Measurements from ENCODE around the gene LDB2. TPM values are rescaled to one million over a fixed set of nuclear protein-coding genes. Genes with fewer than 3 reads are reported as not detected.
A peak's percentile ranks its signal among the peaks of the same experiment; 100 is the strongest.

The LDB2 gene
- total and polyA plus RNA-seq, 2 donors (not counting 3 experiments of a cell fraction or from before 2014, with no cell fraction given) = 127 to 223 TPM

GRCh38 chr4:16814361-16814760 is 84.1 kb downstream of the LDB2 start:
- no peaks in the 10 kb centered on the region for H3K9me3 ChIP-seq (replicated peaks; ENCODE audit: control insufficient read depth, insufficient read depth, low read length)
- intact Hi-C loops (cut with micrococcal nuclease) = no loop called here
- dilution Hi-C loops (cut with MboI; ENCODE audit: extremely low pct_ligation_motif_present, low sequenced_read_pairs) = no loop called here
- no peak overlapping the region for H3K4me2 ChIP-seq (ENCODE audit: insufficient read depth, low read length)
- no peak overlapping the region for H3K4me3 ChIP-seq (replicated peaks in 1 of 3; ENCODE audit: insufficient read depth in 1 of 3, low read depth in 1 of 3, low read length in 3 of 3)
- no peaks in the 10 kb centered on the region for H3K79me2 ChIP-seq (ENCODE audit: control insufficient read depth, insufficient read depth, low read length)
- H3K9me1 ChIP-seq (replicated peaks; ENCODE audit: control insufficient read depth, extremely low read depth, insufficient read depth, low read length) = no peaks in the 10 kb centered on the region
- peaks cover 0 to 6% of the 10 kb centered on the region in 2 experiments for H3K36me3 ChIP-seq (ENCODE audit: control insufficient read depth in 2 of 2, extremely low read depth in 1 of 2, insufficient read depth in 2 of 2, low read length in 2 of 2)
- no peaks in the 10 kb centered on the region for H3K27me3 ChIP-seq (ENCODE audit: control insufficient read depth in 2 of 2, insufficient read depth in 2 of 2, low read length in 2 of 2)
- BruUV-seq (replicated peaks) = no TSS peak
- POLR2A ChIA-PET = no interaction called here
- no peak for DNase-seq (ENCODE audit: low read depth, low spot score)
- H3K9ac ChIP-seq (replicated peaks; ENCODE audit: extremely low read depth, insufficient read depth, low read length) = no peak overlapping the region
- no peaks in the 10 kb centered on the region for H4K20me1 ChIP-seq (replicated peaks; ENCODE audit: control insufficient read depth, extremely low read depth, insufficient read depth, low read length)
- FAIRE-seq = no peak
- H2AFZ ChIP-seq (ENCODE audit: low read depth, low read length) = no peak overlapping the region
- TF ChIP-seq JUN (IDR thresholded peaks at IDR 0.05; ENCODE audit: borderline replicate concordance, insufficient read depth, insufficient read length, low read depth) (no peak), EZH2 (IDR thresholded peaks at IDR 0.05; ENCODE audit: borderline replicate concordance, low read depth, low read length, severe bottlenecking) (no peak)
- H3K4me1 ChIP-seq (ENCODE audit: control insufficient read depth, extremely low read depth, insufficient read depth, low read length) = peaks cover 17% of the 10 kb centered on the region
- CTCF ChIA-PET = no interaction called here
- no peak overlapping the region for H3K27ac ChIP-seq (ENCODE audit: insufficient read depth, low read depth, low read length)

- H3K4me2 ChIP-seq (ENCODE audit: insufficient read depth, low read length) = peak overlapping the region; percentile 52
- ChIA-PET POLR2A (no interaction called here), CTCF (interaction anchor here (0.6 to 1.9 kb wide), 4 partner anchors 8 to 636 kb away, joined by 4 to 6 read pairs (median 4); no protein-coding TSS in a partner anchor)
- H3K4me1 ChIP-seq (ENCODE audit: control insufficient read depth, extremely low read depth, insufficient read depth, low read length) = peaks cover 12% of the 10 kb centered on the region
- peak; percentile 67 for FAIRE-seq
- no peak overlapping the region for H3K27ac ChIP-seq (ENCODE audit: insufficient read depth, low read depth, low read length)
- H4K20me1 ChIP-seq (replicated peaks; ENCODE audit: control insufficient read depth, extremely low read depth, insufficient read depth, low read length) = no peaks in the 10 kb centered on the region
- TF ChIP-seq EZH2 (IDR thresholded peaks at IDR 0.05; ENCODE audit: borderline replicate concordance, low read depth, low read length, severe bottlenecking) (no peak), MYC (IDR thresholded peaks at IDR 0.05; ENCODE audit: low read depth, low read length) (no peak), FOS (IDR thresholded peaks at IDR 0.05; ENCODE audit: borderline replicate concordance, insufficient read depth, low read length) (no peak), JUN (IDR thresholded peaks at IDR 0.05; ENCODE audit: borderline replicate concordance, insufficient read depth, insufficient read length, low read depth) (no peak), POLR2AphosphoS5 (IDR thresholded peaks at IDR 0.05; ENCODE audit: insufficient read depth, low read depth, low read length) (no peak), MAX (IDR thresholded peaks at IDR 0.05; ENCODE audit: insufficient read depth, insufficient read length) (no peak), POLR2A (IDR thresholded peaks at IDR 0.05; ENCODE audit: low read depth, low read length) (no peak), CTCF (IDR thresholded peaks at IDR 0.05; ENCODE audit: extremely low read depth in 1 of 2, insufficient read depth in 1 of 2, low read depth in 1 of 2, low read length in 2 of 2) (no peak), GATA2 (IDR thresholded peaks at IDR 0.05; ENCODE audit: insufficient read depth, insufficient read length, low read depth, low read length) (peak; percentile 40)
- no peaks in the 10 kb centered on the region for H3K9me1 ChIP-seq (replicated peaks; ENCODE audit: control insufficient read depth, extremely low read depth, insufficient read depth, low read length)
- H3K9ac ChIP-seq (replicated peaks; ENCODE audit: extremely low read depth, insufficient read depth, low read length) = no peak overlapping the region
- H3K9me3 ChIP-seq (replicated peaks; ENCODE audit: control insufficient read depth, insufficient read depth, low read length) = no peaks in the 10 kb centered on the region
- dilution Hi-C loops (cut with MboI; ENCODE audit: extremely low pct_ligation_motif_present, low sequenced_read_pairs) (no loop called here), intact Hi-C loops (cut with micrococcal nuclease) (no loop called here)
- H3K36me3 ChIP-seq (ENCODE audit: control insufficient read depth in 2 of 2, extremely low read depth in 1 of 2, insufficient read depth in 2 of 2, low read length in 2 of 2) = peaks cover 0 to 9% of the 10 kb centered on the region in 2 experiments
- H3K27me3 ChIP-seq (ENCODE audit: control insufficient read depth in 2 of 2, insufficient read depth in 2 of 2, low read length in 2 of 2) = no peaks in the 10 kb centered on the region
- H3K79me2 ChIP-seq (ENCODE audit: control insufficient read depth, insufficient read depth, low read length) = no peaks in the 10 kb centered on the region
- no peak overlapping the region for H2AFZ ChIP-seq (ENCODE audit: low read depth, low read length)
- peak; percentile 22 for DNase-seq (ENCODE audit: low read depth, low spot score)
- BruUV-seq (replicated peaks) = no TSS peak
- no peak overlapping the region for H3K4me3 ChIP-seq (replicated peaks in 1 of 3; ENCODE audit: insufficient read depth in 1 of 3, low read depth in 1 of 3, low read length in 3 of 3)
These were observed 86.4 kb downstream of the LDB2 start for GRCh38 chr4:16812041-16812440.
